Thoracic aorta (tissue), 2 donors: Measurements from ENCODE around the gene ASS1. TPM values are rescaled to one million over a fixed set of nuclear protein-coding genes. Genes with fewer than 3 reads are reported as not detected.
"Not testable (repeated sequence)": the region's sequence is repeated elsewhere in the genome, so short reads cannot be mapped to it uniquely, and the experiment has no call there.

ENCODE experiments used
- ATAC-seq: fragments of 150-250 bp; one replicate; pipeline ENCODE4 v1.8.0; 2017; ENCODE audit warnings: low read depth; ENCODE audit not compliant: insufficient number of reproducible peaks, low FRiP score
- DNase-seq: peaks from one replicate; pipeline ENCODE4 v3.0.0-alpha.2; 2020; ENCODE audit warnings: low spot score
- H3K27ac ChIP-seq, 2 donors: fragments of 200-600 bp; sonication (generic); 1 replicate in 1 of 2; 2 replicates in 1 of 2; pipeline ENCODE4 v1.5.1; 2016; ENCODE audit warnings: mild to moderate bottlenecking in 2 of 2, moderate library complexity in 2 of 2
- H3K27me3 ChIP-seq: fragments of 200-600 bp; sonication (generic); replicated peaks from 2 replicates; pipeline ENCODE4 v1.6.0; 2016; ENCODE audit warnings: mild to moderate bottlenecking; ENCODE audit not compliant: insufficient read depth
- H3K36me3 ChIP-seq: fragments of 200-600 bp; sonication (generic); one replicate; pipeline ENCODE4 v1.5.1; 2016
- H3K4me1 ChIP-seq, 2 donors: fragments of 200-600 bp; sonication (generic); 1 replicate in 1 of 2; 2 replicates in 1 of 2; pipeline versions ENCODE4 v1.5.1 to v1.6.0; 2016; ENCODE audit warnings: low read depth in 2 of 2, mild to moderate bottlenecking in 1 of 2; ENCODE audit not compliant: control insufficient read depth in 1 of 2
- H3K4me3 ChIP-seq: fragments of 200-600 bp; sonication (generic); 2 replicates; pipeline ENCODE4 v1.5.1; 2016; ENCODE audit warnings: mild to moderate bottlenecking
- H3K9me3 ChIP-seq: fragments of 200-600 bp; sonication (generic); 2 replicates; pipeline ENCODE4 v1.5.1; 2016
- total RNA-seq, 2 donors: library from RNA; depleted of rRNA; stranded (reverse); fragments of >200 nt; gene quantifications; one replicate each; pipeline versions ENCODE4 v1.1.0 to v1.2.3, GENCODE V29; 2016
- TF ChIP-seq, protein P1 (sequence below): fragments of 200-600 bp; sonication (generic); IDR thresholded peaks from one replicate; pipeline ENCODE4 v1.5.1; 2019; ENCODE audit warnings: antibody characterized with exemption

Gene ASS1
- total RNA-seq, 2 donors from 2014 or later: 65.4 to 81.7 TPM

DNA sequence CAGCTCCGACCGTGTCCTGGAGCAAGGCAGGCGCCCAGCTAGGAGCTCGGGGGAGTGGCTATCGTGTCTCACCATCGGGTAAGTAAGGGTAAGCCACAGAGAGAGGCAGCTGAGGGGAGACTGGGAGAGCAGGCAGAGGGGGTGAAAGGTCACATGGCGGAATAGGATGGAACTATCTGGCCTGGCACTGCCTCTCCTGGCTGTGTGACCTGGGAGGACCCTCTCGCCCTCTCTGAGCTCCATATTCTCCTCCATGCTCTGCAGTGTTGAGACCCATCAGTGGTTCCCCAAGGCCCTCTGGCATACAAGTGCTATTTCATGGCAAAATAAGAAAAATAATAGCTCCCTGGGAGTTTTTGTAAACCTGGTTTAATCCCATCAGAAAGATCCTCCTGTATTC, 43.9 kb upstream of the ASS1 start:
- no peaks in the 10 kb centered on the region for H3K36me3 ChIP-seq

DNA sequence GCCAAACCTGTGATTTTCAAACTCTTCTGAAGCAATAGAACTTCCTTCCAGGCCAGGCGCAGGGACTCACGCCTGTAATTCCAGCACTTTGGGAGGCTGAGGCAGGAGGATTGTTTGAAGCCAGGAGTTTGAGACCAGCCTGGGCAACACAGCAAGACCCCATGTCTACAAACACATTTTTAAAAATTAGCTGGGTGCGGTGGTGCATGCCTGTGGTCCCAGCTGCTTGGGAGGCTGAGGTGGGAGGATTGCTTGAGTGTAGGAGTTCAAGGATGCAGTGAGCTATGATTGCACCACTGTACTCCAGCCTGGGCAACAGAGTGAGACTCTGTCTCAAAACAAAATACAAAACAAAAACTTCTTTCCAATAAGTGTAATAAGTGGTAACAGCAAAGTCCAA, 43.0 kb upstream of the ASS1 start:
- not testable (repeated sequence) for ATAC-seq, DNase-seq, H3K4me3 ChIP-seq, H3K4me1 ChIP-seq, H3K27ac ChIP-seq, H3K27me3 ChIP-seq, H3K9me3 ChIP-seq, H3K36me3 ChIP-seq

More for the DNA sequence above, 43.9 kb upstream of the ASS1 start:
- Histone ChIP-seq H3K4me1 (no peaks in the 10 kb centered on the region), H3K27ac (no peak overlapping the region), H3K9me3 (no peaks in the 10 kb centered on the region), H3K4me3 (no peak overlapping the region), H3K27me3 (no peaks in the 10 kb centered on the region)
- TF ChIP-seq, protein P1, sequence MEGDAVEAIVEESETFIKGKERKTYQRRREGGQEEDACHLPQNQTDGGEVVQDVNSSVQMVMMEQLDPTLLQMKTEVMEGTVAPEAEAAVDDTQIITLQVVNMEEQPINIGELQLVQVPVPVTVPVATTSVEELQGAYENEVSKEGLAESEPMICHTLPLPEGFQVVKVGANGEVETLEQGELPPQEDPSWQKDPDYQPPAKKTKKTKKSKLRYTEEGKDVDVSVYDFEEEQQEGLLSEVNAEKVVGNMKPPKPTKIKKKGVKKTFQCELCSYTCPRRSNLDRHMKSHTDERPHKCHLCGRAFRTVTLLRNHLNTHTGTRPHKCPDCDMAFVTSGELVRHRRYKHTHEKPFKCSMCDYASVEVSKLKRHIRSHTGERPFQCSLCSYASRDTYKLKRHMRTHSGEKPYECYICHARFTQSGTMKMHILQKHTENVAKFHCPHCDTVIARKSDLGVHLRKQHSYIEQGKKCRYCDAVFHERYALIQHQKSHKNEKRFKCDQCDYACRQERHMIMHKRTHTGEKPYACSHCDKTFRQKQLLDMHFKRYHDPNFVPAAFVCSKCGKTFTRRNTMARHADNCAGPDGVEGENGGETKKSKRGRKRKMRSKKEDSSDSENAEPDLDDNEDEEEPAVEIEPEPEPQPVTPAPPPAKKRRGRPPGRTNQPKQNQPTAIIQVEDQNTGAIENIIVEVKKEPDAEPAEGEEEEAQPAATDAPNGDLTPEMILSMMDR: no peak
- no peak for ATAC-seq
- DNase-seq: no peak

DNA sequence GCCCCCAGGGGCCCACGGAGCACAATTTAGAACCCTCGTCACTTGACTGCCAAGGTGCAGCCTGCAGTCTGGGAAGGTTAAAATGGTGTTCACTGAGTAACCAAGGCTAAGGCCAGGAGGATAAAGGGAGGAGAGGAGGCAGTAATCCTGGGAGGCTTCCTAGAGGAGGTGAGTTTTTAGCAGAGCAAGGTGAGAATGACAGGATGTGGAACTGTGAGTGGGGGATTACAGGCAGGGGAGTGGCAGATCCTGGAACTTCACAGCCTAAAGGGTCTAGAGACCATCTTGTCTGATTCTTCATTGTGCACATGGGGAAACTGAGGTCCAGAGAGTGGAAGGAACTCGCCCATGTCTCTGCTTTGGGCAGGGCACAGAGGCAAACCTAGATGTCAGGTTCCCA, 42.5 kb upstream of the ASS1 start:
- ATAC-seq: no peak
- no peaks in the 10 kb centered on the region for H3K36me3 ChIP-seq
- H3K27ac ChIP-seq: no peak overlapping the region
- DNase-seq: no peak
- no peak overlapping the region for H3K4me3 ChIP-seq
- H3K9me3 ChIP-seq: no peaks in the 10 kb centered on the region
- TF ChIP-seq, protein P1: no peak
- no peaks in the 10 kb centered on the region for H3K4me1 ChIP-seq
- no peaks in the 10 kb centered on the region for H3K27me3 ChIP-seq

DNA sequence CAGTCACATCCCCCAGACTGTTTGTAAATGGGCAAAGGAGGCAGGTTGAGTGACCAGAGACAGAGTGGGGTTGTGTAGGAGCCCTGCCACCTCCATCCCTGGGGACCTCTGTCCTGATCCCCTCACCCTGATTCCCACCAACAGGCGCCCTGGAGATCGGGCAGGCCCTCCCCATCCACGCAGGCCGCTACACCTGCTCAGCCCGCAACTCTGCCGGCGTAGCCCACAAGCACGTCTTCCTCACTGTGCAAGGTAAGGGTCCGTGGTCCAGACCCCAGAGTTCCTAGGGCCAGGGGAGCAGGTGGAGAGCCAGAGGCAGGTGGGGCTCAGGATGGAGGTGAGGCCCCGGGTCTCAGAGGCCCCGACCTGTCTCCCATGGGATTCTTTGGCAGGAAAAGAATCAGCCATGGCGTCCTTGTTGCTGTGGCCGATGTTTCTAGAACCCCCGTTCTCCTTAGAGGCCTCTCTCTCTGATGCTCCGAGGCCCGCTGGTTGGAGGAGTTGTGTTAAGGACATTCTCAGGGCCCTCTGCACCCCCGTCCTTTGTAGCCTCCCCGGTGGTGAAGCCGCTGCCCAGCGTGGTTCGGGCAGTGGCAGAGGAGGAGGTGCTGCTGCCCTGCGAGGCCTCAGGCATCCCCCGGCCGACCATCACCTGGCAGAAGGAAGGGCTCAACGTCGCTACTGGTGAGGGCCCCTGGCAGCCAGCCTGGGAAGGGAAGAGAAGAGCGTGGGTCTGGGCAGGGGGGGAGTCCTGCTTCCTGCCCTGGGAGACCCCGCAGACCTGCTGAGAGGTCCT, 41.9 kb upstream of the ASS1 start:
- H3K36me3 ChIP-seq: no peaks in the 10 kb centered on the region
- H3K9me3 ChIP-seq: no peaks in the 10 kb centered on the region
- ATAC-seq (no peak), DNase-seq (no peak)
- H3K4me1 ChIP-seq: no peaks in the 10 kb centered on the region
- TF ChIP-seq, protein P1: no peak
- no peak overlapping the region for H3K4me3 ChIP-seq
- no peaks in the 10 kb centered on the region for H3K27me3 ChIP-seq
- H3K27ac ChIP-seq: no peak overlapping the region

DNA sequence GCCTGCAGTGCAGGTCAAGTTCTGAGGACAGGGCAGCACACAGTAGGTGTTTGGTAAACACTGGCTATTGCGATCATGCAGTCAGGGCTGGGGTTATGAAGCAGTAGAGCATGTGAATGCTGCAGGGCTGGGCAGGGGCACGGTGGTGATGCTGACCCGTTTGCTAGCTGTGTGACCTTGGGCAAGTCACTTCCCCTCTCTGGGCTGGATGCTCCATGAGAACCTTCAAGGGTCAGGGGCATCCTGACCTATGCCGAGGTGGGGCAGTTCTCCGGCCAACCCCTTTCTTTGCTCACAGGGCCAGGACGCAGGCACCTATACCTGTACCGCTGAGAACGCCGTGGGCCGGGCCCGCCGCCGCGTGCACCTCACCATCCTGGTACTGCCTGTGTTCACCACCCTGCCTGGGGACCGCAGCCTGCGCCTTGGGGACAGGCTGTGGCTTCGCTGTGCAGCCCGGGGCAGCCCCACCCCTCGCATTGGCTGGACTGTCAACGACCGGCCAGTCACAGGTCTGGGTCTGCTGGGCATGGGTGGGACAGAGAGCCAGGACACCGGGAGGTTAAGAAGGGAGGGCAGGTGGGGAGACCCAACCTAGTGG, 39.0 kb upstream of the ASS1 start:
- Histone ChIP-seq H3K4me3 (no peak overlapping the region), H3K4me1 (no peaks in the 10 kb centered on the region), H3K36me3 (no peaks in the 10 kb centered on the region), H3K9me3 (no peaks in the 10 kb centered on the region), H3K27me3 (no peaks in the 10 kb centered on the region), H3K27ac (no peak overlapping the region)
- DNase-seq (no peak), ATAC-seq (no peak)
- TF ChIP-seq, protein P1: no peak
